Adrenal gland (tissue), 5 donors: Measurements from ENCODE around the gene MRPL21.

Experiments used
- CTCF ChIP-seq, 6 experiments: fragments of 450-650 bp in 4 of 6; fragments of 200-600 bp in 2 of 6; sonication (generic) in 1 of 6; IDR thresholded peaks; 1 replicate in 5 of 6; 2 replicates in 1 of 6; pipeline versions ENCODE4 v1.5.1 to v1.8.0; 2016 to 2021; ENCODE audit warnings: antibody characterized with exemption in 6 of 6, mild to moderate bottlenecking in 2 of 6, moderate library complexity in 1 of 6
- POLR2A ChIP-seq, 2 donors: fragments of 450-650 bp; IDR thresholded peaks; one replicate each; pipeline ENCODE4 v1.6.1; 2017; ENCODE audit warnings: antibody characterized with exemption in 2 of 2, mild to moderate bottlenecking in 2 of 2, moderate library complexity in 1 of 2
- donor health status: DM: no; HTN: no; CAD: no.

GRCh38 chr11:68936676-68937620 lies 33.3 kb upstream of the MRPL21 start:
- TF ChIP-seq POLR2A (IDR thresholded peaks at IDR 0.05) (no peak), CTCF (IDR thresholded peaks at IDR 0.05) (no peak)
